Measurements from ENCODE around the gene BOC. TPM values are rescaled to one million over a fixed set of nuclear protein-coding genes. Genes with fewer than 3 reads are reported as not detected.

The BOC gene
- total and polyA plus RNA-seq, 2 donors (not counting 3 experiments of a cell fraction or from before 2014, with no cell fraction given), result 0.07 TPM; not detected in 1

DNA sequence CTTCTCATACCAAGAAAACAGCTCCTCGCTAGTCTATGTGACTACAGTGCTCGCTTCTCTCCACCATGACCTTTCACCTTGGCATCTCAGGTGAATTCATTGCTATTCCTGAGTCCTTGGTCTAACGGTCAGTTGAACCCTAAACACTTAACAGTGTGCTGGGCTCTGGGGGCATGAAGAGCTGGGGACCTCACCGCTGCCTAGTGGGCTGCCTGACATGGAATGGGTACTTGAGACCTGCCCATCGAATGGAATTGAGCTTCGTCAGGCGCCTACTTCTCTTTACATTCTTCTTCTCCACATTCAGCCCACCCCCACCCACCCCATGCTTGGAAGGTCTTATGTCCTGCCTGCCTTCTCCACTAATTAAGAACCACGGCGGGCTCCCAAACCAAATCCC lies 22.1 kb downstream of the BOC start:
- no peaks in the 10 kb centered on the region for H3K79me2 ChIP-seq (ENCODE audit: control insufficient read depth, insufficient read depth, low read length)
- no peak overlapping the region for H3K27ac ChIP-seq (ENCODE audit: insufficient read depth, low read depth, low read length)
- H3K27me3 ChIP-seq (ENCODE audit: control insufficient read depth in 2 of 2, insufficient read depth in 2 of 2, low read length in 2 of 2), result peaks cover 0 to 4% of the 10 kb centered on the region in 2 experiments
- H3K9me1 ChIP-seq (replicated peaks; ENCODE audit: control insufficient read depth, extremely low read depth, insufficient read depth, low read length), result no peaks in the 10 kb centered on the region
- no peaks in the 10 kb centered on the region for H4K20me1 ChIP-seq (replicated peaks; ENCODE audit: control insufficient read depth, extremely low read depth, insufficient read depth, low read length)
- no peak overlapping the region for H2AFZ ChIP-seq (ENCODE audit: low read depth, low read length)
- POLR2A ChIA-PET, result no interaction called here
- TF ChIP-seq EZH2 (IDR thresholded peaks at IDR 0.05; ENCODE audit: borderline replicate concordance, low read depth, low read length, severe bottlenecking) (no peak), FOS (IDR thresholded peaks at IDR 0.05; ENCODE audit: borderline replicate concordance, insufficient read depth, low read length) (no peak), POLR2AphosphoS5 (IDR thresholded peaks at IDR 0.05; ENCODE audit: insufficient read depth, low read depth, low read length) (no peak), MYC (IDR thresholded peaks at IDR 0.05; ENCODE audit: low read depth, low read length) (no peak), MAX (IDR thresholded peaks at IDR 0.05; ENCODE audit: insufficient read depth, insufficient read length) (no peak), POLR2A (IDR thresholded peaks at IDR 0.05; ENCODE audit: low read depth, low read length) (no peak), GATA2 (IDR thresholded peaks at IDR 0.05; ENCODE audit: insufficient read depth, insufficient read length, low read depth, low read length) (no peak)
- FAIRE-seq (no peak), DNase-seq (ENCODE audit: low read depth, low spot score) (no peak)
- no peak overlapping the region for H3K4me2 ChIP-seq (ENCODE audit: insufficient read depth, low read length)
- CTCF ChIA-PET, result interaction anchor here (1.7 kb wide), 1 partner anchor 12 kb away, joined by 4 read pairs; no protein-coding TSS in a partner anchor
- no peaks in the 10 kb centered on the region for H3K4me1 ChIP-seq (ENCODE audit: control insufficient read depth, extremely low read depth, insufficient read depth, low read length)
- no peaks in the 10 kb centered on the region for H3K36me3 ChIP-seq (ENCODE audit: control insufficient read depth in 2 of 2, extremely low read depth in 1 of 2, insufficient read depth in 2 of 2, low read length in 2 of 2)
- no peak overlapping the region for H3K4me3 ChIP-seq (replicated peaks in 1 of 3; ENCODE audit: insufficient read depth in 1 of 3, low read depth in 1 of 3, low read length in 3 of 3)
- dilution Hi-C loops (cut with MboI; ENCODE audit: extremely low pct_ligation_motif_present, low sequenced_read_pairs) (no loop called here), intact Hi-C loops (cut with micrococcal nuclease) (no loop called here)
- no peak overlapping the region for H3K9ac ChIP-seq (replicated peaks; ENCODE audit: extremely low read depth, insufficient read depth, low read length)
- BruUV-seq (replicated peaks), result no TSS peak
- no peaks in the 10 kb centered on the region for H3K9me3 ChIP-seq (replicated peaks; ENCODE audit: control insufficient read depth, insufficient read depth, low read length)

DNA sequence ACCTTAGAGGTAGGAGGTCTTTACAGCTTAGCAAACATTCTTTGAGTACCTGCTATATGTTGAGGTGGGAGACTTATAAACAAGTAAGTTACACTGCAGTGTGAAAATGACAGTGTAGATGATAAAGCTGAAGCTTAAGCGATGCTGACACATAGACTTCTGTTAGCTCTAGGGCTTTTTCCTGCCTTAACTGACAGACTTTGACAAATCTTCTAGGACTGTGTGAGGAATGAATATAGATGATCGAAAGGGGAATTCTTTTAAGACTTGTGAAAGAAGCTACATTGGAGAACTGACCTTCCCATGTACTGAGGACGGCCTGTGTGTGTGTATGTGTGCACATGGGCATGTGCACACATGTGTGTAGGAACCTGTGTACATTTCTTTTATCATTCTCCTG lies 22.7 kb downstream of the BOC start:
- no peak overlapping the region for H3K27ac ChIP-seq (ENCODE audit: insufficient read depth, low read depth, low read length)
- FAIRE-seq, result no peak
- H3K4me3 ChIP-seq (replicated peaks in 1 of 3; ENCODE audit: insufficient read depth in 1 of 3, low read depth in 1 of 3, low read length in 3 of 3), result no peak overlapping the region
- ChIA-PET POLR2A (no interaction called here), CTCF (interaction anchor here (1.7 kb wide), 1 partner anchor 11 kb away, joined by 4 read pairs; no protein-coding TSS in a partner anchor)
- H3K9me3 ChIP-seq (replicated peaks; ENCODE audit: control insufficient read depth, insufficient read depth, low read length), result no peaks in the 10 kb centered on the region
- no TSS peak for BruUV-seq (replicated peaks)
- no peak overlapping the region for H3K9ac ChIP-seq (replicated peaks; ENCODE audit: extremely low read depth, insufficient read depth, low read length)
- no peaks in the 10 kb centered on the region for H3K9me1 ChIP-seq (replicated peaks; ENCODE audit: control insufficient read depth, extremely low read depth, insufficient read depth, low read length)
- H3K36me3 ChIP-seq (ENCODE audit: control insufficient read depth in 2 of 2, extremely low read depth in 1 of 2, insufficient read depth in 2 of 2, low read length in 2 of 2), result no peaks in the 10 kb centered on the region
- H3K4me2 ChIP-seq (ENCODE audit: insufficient read depth, low read length), result no peak overlapping the region
- no peaks in the 10 kb centered on the region for H3K79me2 ChIP-seq (ENCODE audit: control insufficient read depth, insufficient read depth, low read length)
- no peaks in the 10 kb centered on the region for H4K20me1 ChIP-seq (replicated peaks; ENCODE audit: control insufficient read depth, extremely low read depth, insufficient read depth, low read length)
- TF ChIP-seq MYC (IDR thresholded peaks at IDR 0.05; ENCODE audit: low read depth, low read length), result no peak
- no peak for TF ChIP-seq POLR2A (IDR thresholded peaks at IDR 0.05; ENCODE audit: low read depth, low read length)
- no peak for TF ChIP-seq FOS (IDR thresholded peaks at IDR 0.05; ENCODE audit: borderline replicate concordance, insufficient read depth, low read length)
- no peak for TF ChIP-seq JUN (IDR thresholded peaks at IDR 0.05; ENCODE audit: borderline replicate concordance, insufficient read depth, insufficient read length, low read depth)
- TF ChIP-seq, protein P1, sequence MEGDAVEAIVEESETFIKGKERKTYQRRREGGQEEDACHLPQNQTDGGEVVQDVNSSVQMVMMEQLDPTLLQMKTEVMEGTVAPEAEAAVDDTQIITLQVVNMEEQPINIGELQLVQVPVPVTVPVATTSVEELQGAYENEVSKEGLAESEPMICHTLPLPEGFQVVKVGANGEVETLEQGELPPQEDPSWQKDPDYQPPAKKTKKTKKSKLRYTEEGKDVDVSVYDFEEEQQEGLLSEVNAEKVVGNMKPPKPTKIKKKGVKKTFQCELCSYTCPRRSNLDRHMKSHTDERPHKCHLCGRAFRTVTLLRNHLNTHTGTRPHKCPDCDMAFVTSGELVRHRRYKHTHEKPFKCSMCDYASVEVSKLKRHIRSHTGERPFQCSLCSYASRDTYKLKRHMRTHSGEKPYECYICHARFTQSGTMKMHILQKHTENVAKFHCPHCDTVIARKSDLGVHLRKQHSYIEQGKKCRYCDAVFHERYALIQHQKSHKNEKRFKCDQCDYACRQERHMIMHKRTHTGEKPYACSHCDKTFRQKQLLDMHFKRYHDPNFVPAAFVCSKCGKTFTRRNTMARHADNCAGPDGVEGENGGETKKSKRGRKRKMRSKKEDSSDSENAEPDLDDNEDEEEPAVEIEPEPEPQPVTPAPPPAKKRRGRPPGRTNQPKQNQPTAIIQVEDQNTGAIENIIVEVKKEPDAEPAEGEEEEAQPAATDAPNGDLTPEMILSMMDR (IDR thresholded peaks at IDR 0.05; ENCODE audit: extremely low read depth in 1 of 2, insufficient read depth in 1 of 2, low read depth in 1 of 2, low read length in 2 of 2), result no peak
- TF ChIP-seq EZH2 (IDR thresholded peaks at IDR 0.05; ENCODE audit: borderline replicate concordance, low read depth, low read length, severe bottlenecking), result no peak
- TF ChIP-seq POLR2AphosphoS5 (IDR thresholded peaks at IDR 0.05; ENCODE audit: insufficient read depth, low read depth, low read length), result no peak
- no peak for TF ChIP-seq MAX (IDR thresholded peaks at IDR 0.05; ENCODE audit: insufficient read depth, insufficient read length)
- TF ChIP-seq GATA2 (IDR thresholded peaks at IDR 0.05; ENCODE audit: insufficient read depth, insufficient read length, low read depth, low read length), result no peak
- intact Hi-C loops (cut with micrococcal nuclease) (no loop called here), dilution Hi-C loops (cut with MboI; ENCODE audit: extremely low pct_ligation_motif_present, low sequenced_read_pairs) (no loop called here)
- DNase-seq (ENCODE audit: low read depth, low spot score), result no peak
- H3K27me3 ChIP-seq (ENCODE audit: control insufficient read depth in 2 of 2, insufficient read depth in 2 of 2, low read length in 2 of 2), result peaks cover 0 to 4% of the 10 kb centered on the region in 2 experiments
- no peaks in the 10 kb centered on the region for H3K4me1 ChIP-seq (ENCODE audit: control insufficient read depth, extremely low read depth, insufficient read depth, low read length)
- no peak overlapping the region for H2AFZ ChIP-seq (ENCODE audit: low read depth, low read length)

Data from endothelial cell of umbilical vein (primary cell).